Cortex of kidney (tissue), 1 donor: Measurements from ENCODE around the gene PLCD4.

Experiments used
- DNase-seq: peaks from one replicate; lab custom pipeline; 2025; lab: John Stamatoyannopoulos, UW

Gene PLCD4

DNA sequence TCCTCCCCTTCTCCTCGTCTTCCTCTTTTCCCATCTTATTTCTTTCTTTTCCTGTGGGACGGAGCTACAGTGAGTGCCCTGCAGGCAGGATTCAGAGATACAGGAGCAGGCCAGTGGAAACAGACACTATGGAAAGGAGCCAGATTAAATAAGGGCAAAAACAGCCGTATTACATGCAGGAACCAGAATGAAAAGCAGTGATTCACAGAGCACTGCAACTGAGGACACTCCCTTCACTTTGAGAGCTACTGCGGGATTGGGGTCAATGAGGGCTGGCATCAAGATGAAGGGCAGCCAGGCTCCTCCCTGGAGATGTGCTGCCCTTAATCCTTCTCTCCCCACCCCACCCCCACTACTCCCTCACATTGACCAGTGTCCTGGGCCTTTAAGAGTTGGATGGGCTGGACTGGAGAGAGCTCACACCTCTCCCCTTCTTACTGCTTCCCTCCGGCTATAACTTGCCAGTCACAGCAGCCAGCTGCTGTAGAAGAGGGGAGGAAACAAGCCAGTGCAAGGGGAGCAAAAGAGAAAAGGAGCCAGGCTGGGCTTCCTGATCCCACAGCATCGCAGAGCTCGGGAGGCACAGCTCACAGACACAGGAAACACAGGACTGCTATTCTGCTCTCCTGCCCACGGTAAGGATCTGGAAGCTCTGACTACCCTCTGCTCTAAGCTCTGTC lies at the start of gene PLCD4:
Gene PLCD4, plus strand, starts transcription at position 464 of the 680 bp plus-strand sequence. CDS start 7,841 bp downstream, outside the sequence.
- no peak for DNase-seq

DNA sequence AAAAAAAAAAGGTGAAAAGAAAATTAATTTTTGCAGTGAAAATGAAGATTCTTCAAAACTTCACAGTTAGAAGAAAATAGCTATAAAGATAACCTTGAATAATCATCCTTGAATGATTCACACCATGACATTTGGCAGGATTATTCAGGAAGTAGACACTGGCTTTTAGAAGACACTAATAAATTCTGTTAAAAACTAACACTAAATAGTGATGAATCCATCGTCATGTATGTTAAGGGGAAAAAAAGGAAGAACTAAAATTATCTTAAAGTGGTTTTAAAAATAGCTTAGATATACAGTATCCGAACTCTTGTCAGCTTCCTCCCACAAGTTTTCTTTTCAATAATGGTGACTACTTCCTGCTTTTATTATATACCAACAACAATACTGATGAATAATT lies 49.8 kb upstream of the PLCD4 start:
- DNase-seq = no peak

- no peak for DNase-seq
These were observed 48.7 kb upstream of the PLCD4 start for GRCh38 chr2:218558986-218559385.

- no peak for DNase-seq
These were observed 43.6 kb upstream of the PLCD4 start for GRCh38 chr2:218564056-218564455.

GRCh38 chr2:218566296-218566695 lies 41.4 kb upstream of the PLCD4 start:
- no peak for DNase-seq

DNA sequence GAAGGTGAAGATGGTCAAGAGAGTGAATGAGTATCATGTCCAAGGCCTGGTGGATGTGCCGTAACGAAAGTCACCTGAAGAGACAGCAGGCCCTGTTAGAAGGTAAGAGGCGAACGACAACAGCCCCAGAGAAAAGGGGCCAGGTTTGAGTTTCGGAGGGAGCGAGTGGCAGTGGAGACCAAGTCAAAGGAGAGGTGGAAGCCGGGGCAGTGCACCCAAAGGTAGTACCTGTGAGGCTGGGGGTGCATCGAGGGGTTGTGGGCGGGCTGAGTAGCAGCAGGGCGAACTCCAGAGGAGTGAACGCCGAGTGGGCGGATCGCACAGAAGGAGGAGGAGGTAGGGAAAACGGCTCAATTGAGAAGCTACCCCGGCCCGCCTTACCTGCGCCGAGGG lies 39.9 kb upstream of the PLCD4 start:
- DNase-seq = no peak

DNA sequence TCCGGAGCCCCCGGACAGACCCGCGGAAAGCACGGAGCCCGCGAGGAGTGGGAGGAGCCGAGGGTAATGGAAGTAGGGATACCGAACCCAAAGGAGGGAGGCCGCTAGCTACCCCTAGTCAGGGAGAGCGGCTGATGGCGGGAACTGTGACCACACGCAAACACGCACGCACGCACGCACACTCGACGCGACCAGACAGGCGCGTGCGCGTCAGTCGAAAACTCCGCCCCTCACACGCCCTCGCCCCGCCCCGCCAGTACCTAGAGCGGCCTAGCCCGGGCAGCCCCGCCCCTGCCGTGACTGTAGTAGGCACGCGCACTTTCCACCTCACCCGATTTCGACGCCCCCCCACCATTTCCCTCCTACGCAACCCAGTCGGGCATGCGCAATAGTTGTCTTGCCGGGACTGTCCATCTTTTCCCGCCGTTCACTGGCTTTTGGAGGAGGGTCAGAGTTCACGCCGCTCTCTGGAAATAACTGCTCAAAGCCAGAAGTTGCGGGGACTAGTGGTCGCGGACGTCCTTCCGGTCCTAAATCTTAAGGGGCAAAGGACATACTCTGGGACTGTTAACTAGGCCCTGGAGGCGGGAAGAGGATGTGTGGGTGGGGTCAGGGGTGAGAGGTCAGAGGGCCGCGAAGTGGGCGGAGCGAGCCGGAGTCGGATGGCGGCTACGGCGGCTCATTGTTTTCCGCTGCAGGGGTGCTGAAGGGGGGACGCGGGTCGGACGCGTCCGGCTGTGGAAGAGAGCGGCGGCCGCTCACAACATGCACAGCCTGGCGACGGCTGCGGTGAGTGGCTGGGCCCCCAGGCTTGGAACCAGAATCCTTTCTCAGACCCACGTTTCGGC lies 39.3 kb upstream of the PLCD4 start, which contains the start of the genes CNOT9 and USP37:
Gene CNOT9, plus strand, starts transcription at position 650 of the 848 bp plus-strand sequence. Its CDS starts 116 bp downstream, at position 766.
Gene USP37, minus strand, starts transcription at position 162 of the 848 bp plus-strand sequence. CDS start 9,698 bp downstream, outside the sequence.
- DNase-seq = peak; percentile 39

DNA sequence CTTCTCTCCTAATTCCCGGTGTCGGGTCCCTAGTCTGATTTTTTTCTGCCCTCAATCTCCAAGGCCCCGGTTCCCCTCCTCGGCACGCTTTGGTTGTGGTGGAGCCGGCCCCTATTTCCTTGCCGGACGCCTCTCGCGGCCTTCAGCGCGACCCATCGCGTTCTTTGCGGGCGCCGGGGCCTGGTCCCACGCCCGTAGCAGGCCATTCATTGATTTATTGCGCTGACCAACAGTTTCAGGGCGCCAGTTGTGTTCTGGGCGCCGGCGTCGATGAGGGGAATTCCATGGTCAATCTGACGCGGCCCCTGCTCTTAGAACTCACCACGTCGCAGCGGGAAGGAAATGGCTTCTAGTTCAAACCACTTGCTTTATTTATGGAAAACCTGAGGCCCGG lies 38.7 kb upstream of the PLCD4 start:
- DNase-seq = no peak

DNA sequence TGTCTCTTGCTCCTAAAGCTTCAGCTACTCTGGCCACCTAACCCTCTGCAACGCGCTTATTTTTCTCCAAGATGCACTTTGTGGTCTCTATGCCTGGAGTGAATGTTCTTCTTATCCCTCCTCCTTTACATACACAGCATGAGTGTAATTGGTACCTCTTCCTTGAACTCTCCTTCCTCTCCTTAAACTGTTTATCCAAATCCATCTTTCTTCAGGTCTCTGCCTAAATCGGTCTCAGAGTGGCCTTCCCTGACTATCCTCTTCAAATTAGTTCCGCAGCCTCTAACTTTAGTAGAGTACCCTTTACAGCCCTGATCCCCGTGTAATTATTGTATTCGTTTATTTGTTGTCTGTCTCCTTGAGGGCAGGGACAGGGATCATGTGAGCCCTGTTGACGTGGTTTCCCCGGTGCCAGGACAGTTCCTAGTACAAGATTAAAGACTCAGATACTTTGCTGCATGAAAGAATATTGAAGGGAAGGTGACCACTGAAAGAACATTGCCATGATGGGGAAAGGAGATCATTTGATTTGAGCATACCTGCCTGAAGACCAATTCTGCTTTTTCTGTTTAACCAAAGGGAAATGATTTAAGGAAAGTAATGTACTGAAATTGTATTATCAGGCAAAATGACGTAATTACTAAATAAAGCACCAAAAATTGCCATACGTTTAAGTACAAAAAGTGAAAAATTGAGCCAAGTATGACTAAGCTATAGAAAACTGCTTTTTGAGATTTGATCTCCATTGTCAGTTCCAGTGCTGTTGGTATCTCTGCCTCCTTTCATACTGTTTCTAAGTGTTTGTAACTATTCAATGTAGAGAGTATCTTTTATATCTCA lies 37.8 kb upstream of the PLCD4 start:
- no peak for DNase-seq

GRCh38 chr2:218570850-218571249 lies 36.8 kb upstream of the PLCD4 start:
- no peak for DNase-seq

DNA sequence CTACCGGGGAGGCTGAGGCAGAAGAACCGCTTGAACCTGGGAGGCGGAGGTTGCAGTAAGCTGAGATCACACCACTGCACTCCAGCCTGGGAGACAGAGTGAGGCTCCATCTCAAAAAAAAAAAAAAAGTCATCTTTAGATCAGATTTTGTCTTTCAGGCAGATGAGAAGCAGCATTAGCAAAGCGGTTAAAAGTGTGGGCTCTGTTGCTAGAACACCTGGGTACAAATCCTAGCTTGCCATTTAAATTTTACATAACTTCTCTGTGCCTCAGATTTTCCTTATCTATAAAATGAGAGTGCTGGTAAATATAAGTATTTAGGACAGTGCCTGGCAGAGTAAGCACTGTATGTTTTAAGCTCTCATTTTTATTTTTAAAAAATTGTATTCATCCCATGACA lies 30.8 kb upstream of the PLCD4 start:
- no peak for DNase-seq

GRCh38 chr2:218577482-218578220 lies 30.0 kb upstream of the PLCD4 start:
- no peak for DNase-seq

DNA sequence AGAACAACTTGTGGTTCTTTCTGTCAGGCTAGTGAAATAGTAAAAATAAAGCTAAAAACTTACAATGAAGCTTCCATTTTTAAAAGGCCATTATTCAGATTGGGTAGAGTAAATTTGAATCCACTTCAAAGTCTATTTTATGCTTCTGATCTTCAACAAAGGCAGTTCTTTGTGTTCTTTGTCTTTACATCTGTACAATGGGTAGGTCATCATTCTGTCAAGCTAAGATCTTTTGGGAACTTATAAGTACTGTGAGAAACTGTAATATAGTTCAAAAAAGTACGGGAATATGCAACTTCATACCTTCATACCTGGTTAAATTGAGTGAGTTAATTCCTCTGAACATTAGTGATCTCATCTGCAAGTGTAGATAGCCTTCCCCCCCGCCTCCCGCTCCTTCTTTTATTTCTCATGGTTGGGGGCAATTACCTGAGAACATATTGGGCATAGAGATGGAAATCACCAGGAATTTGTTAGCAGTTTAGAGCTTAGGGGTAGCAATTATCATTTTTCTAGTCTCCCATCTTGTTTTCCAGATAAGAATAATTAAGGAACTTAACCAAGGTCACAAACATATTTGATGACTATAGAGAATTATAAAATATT lies 29.3 kb upstream of the PLCD4 start:
- no peak for DNase-seq

DNA sequence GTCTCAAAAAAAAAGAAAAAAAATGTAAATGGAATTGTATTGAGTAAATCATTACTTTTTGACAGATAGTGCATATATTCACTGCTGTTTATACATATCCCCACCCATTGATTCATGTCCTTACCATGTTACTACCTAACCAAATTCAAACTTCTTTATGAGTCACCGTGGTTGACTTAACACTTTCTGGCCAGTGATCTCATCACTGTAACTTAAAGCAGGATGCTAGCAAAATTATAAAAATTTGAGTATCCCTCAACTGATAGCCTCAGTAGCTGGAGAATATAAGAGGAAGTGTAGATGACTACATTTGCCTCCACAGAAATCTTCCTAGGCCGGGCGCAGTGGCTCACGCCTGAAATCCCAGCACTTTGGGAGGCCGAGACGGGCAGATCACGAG lies 25.6 kb upstream of the PLCD4 start:
- DNase-seq = no peak

GRCh38 chr2:218583983-218584850 lies 23.5 kb upstream of the PLCD4 start:
- no peak for DNase-seq

- DNase-seq = no peak
These were observed 22.2 kb upstream of the PLCD4 start for GRCh38 chr2:218585541-218585940.

- DNase-seq = no peak
These were observed 2.3 kb upstream of the PLCD4 start for GRCh38 chr2:218605432-218605831.

DNA sequence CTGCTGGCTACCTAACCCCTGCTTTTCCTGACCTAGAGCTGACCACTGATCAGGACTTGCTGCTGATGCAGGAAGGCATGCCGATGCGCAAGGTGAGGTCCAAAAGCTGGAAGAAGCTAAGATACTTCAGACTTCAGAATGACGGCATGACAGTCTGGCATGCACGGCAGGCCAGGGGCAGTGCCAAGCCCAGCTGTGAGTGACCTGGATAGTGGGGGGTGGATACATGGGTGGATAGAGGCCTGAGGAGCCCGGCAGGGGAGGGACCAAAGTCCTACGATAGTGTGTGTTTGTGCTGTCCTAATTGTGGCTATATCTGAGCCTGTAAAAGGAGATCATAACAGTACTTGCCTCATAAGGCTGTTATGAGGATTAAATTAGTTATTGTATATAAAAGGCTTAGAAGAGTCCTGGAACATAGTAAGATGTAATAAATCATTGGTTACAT lies 8.2 kb downstream of the PLCD4 start:
- DNase-seq = no peak

GRCh38 chr2:218618102-218618860 lies 10.6 kb downstream of the PLCD4 start:
- no peak for DNase-seq
